ENCODE data around the gene ATG2A.
A peak's percentile ranks its signal among the peaks of the same experiment; 100 is the strongest.

The ATG2A gene

DNA sequence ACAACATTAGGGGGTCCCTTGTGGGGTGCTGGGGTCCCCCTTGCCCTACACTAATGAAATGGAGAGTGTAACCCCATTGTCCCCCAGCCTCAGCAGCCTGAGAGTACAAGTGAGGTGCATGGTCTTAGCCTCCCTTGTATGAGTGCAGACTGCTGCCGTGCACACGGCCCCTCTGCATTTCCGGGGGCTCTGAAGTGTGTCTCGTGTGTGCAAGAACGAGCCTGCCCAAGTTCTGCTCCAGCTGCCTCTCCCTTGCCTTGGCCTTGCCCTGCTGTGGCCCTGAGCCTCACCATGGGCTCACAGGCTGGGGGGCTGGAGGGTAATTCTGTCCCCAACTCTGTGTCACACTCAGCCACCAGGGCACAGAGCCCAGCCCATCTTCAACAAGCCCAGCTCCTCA lies 33.4 kb downstream of the ATG2A start:
- no peak for DNase-seq

DNA sequence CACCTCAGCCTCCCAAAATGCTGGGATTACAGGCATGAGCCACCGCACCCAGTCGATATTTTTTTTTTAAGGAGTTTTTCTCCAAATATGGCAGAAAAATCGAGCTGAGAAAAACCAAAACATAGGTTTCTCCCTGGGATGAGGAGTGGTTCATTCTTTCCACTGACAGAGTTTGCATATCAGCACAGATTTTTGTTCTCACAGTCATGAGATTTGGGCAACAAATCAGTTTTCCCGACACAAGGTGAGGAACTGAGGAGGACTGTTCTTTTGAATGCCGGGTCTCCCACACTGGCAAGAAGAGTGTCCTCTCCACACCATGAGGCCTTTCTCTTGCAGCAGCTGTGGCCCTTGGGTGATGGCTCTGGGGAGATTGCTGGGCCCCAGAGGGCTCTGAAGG lies 34.8 kb downstream of the ATG2A start:
- no peak for DNase-seq

DNA sequence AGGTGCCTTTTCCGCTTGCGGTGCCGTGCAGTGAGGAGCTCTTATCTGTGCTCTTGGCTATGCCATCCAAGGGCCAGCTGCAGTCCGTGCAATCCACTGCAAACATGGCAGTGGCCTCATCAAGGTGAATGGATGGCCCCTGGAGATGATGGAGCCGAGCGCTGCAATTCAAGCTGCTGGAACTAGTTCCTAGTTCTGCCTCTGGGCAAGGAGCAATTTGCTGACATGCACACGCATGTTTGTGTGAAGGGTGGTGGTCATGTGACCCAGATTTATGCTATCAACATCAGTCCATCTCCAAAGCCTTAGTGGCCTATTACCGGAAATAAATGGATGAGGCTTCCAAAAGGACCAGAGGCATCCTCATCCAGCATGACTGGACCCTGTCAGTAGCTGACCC lies 35.5 kb downstream of the ATG2A start:
- DNase-seq: no peak

- DNase-seq: no peak
Measured at GRCh38 chr11:64880240-64881001, 36.6 kb downstream of the ATG2A start.

DNA sequence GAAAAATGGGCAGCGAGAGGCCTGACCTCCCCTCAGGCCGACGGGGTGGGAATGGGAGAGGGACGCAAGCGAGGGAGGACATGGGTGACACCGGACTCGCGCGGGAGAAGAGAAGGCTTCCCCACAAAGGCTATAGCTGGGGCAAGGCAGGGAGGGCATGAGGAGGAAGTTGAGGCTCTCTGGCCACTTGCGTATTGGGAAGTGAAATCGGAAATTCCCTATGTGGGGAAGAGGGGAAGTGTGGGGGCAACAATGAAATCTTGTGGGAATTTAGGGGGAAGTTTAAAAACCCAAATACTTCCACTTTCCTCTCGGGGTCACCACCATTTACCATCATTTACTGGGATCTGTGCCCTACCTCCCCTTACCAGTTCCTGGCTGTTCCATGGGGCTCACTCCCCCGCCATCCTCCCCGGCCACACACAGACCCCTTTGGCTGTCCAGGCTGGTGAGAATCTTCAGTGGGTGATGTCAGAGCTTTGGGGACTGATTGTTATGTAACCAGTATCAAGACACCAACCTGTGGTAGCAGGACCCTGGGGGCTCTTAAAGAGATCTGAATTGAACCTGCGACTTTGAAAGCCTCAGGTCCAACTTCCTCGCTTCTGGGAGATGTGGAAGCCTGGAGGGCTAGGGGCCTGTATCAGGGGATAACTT lies 37.6 kb downstream of the ATG2A start:
- no peak for DNase-seq

- DNase-seq: peak; percentile 99
Measured at GRCh38 chr11:64878494-64879243, 38.3 kb downstream of the ATG2A start, which contains the start of gene EHD1. TSS of gene EHD1 (minus strand) at chr11:64878621. CDS start at chr11:64878464, 157 bp downstream.

DNA sequence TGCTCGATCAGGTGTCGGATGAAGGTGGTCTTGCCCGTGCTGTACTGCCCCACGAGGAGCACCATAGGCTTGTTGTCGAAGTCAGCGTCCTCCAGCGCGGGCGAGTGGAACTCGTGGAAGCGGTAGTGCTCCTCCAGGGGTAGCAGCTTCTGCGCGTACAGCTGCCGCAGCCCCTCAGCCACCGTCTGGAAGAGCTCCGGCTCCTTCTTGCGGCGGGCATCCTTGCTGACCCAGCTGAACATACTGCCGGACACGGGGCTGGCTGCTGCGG lies 38.9 kb downstream of the ATG2A start:
- DNase-seq: no peak

- no peak for DNase-seq
Measured at GRCh38 chr11:64877390-64878222, 39.4 kb downstream of the ATG2A start.

DNA sequence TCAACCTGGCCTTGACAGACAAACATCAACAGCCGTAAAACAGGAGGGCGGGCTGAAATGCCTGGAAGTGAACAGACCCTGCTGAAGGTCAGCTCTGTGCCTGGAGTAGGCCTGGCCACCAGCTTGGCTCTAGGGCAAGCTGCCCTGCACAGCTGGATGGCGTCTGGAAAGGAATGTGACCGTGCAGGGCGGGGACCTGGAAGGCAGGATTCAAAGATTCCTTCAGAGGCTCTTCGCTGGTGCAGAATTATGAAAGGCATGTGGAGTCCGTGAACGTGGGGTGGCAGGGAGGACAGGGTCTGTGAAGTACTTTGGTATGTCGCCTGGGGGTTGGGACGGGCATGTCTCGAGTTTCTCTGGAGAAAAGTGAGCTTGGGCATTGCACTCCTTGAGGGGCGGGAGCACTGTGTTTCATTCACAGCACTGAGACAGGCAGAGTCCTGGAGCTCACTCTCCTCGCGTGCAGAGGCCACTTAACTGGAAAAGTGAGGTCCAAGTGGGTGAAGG lies 40.1 kb downstream of the ATG2A start:
- no peak for DNase-seq

GRCh38 chr11:64876229-64876750 lies 40.7 kb downstream of the ATG2A start:
- DNase-seq: no peak

- DNase-seq: no peak
Measured at GRCh38 chr11:64875369-64876228, 41.4 kb downstream of the ATG2A start.

DNA sequence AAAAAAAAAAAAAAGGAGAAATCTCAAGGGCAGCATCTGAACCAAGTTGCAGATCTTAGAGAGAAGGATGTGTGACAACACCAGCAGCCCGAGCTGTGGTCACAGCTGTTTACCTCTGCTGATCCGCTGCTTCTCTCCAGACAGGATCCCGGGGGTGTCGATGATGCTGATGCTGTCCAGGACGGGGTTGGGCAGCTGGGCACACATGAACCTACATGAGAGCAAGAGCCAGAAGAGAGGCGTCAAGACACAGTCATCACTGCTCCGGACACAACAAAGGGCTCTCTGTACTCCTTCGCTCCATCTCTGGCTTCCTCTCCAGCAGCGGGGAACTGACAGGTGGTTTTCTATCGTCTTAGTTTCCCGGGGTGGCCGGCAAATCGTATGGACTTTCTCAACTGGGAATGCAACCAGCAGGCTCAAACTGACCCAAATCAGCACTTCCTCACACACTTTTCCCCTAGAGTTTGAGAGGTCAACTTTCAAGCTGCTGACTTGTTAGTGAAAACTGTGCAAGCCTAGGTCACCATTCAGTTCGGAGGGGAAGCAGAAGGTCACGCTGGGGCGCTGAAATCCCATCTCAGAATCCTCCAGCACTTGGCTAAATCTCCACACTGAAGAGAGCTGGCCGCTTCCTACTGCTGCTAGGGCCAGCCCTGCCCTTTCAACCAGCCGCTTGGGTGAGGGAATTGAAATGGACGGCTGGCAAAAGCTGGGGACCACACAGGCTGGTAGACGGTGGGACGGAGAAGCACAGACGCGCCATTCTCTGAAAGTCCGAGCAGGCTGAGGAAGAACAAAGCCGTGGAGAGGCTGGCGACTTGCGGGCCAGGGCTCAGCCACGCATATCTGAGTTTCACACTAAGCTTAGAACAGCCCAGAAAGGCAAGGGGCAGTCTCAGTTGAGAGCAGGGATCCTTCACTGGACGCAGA lies 42.4 kb downstream of the ATG2A start:
- no peak for DNase-seq

- DNase-seq: no peak
Measured at GRCh38 chr11:64872790-64873488, 44.1 kb downstream of the ATG2A start.

DNA sequence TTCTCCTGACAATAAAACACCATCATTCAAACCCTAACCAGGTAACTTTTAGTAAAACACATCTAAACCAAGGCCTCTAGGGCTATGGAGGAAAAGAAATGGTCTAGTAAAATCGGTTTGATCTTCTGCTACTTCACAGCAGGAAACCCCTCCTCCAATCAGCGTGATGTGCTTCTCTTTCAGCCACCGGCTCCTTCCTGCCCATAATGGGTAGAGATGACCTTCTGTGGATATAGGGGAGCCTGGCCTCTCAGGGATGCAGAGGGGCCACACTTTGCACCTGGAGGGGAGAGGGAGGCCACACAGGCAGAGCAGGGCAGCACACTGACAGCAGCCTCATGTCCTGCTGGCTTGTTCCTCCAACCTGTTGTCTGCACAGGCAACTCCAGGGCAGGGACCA lies 45.5 kb downstream of the ATG2A start:
- no peak for DNase-seq

DNA sequence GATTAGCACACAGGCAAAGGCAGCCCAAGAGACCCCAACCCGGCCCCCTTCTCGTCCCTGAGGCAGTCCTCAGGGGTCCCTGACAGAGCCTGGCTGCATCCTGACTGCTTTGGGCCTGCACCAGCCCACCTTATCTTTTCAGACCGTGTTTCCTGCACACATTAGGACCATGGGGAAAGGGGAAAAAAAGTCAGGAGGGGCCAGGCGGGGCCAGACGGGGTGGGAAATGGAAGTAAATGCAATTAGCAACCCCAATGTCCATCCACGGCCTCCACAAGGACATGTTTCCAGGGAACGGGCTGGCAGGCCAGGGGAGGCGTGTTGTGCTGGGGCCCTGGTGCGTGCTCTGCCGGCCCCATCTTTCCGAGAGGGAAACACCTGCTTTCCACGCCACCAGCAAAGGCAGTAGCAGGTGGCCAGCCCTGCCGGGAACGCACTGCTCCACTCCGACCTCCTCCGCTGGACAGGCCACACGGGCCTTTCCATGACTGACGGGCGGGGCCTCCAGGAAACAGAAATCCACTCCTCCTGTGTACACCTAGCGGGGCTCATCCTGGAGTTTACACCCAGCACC lies 46.0 kb downstream of the ATG2A start:
- no peak for DNase-seq

GRCh38 chr11:64870176-64870892 lies 46.7 kb downstream of the ATG2A start:
- DNase-seq: no peak

DNA sequence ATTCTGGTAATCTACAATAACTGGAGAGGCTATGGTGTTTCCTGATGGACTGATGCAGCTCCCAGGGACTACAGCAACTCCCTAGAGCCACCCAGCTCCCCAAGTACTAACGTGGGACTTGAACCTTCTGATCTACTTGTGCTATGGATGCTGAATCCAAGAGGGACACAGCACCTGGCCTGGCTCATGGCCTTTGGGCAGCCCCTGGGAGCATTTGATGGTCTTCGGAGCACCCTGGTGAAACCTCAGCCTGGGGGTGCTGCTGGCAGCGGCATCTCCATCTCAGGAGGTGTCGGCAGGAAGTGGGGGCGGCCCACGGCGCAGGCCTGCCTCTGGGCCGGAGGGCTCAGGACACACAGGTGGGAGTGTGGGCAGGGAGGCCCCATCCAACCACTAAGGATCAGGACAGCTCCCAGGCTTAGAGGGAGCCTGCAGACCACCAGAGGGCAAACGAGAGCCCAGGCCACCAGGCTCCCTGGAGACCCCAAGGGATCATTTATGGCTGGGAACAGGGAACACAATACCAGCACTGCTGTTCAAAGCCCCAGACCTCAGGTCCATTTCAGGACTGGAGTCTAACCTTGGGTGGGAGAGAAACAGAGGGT lies 47.3 kb downstream of the ATG2A start:
- DNase-seq: no peak

- peak; percentile 78 for DNase-seq
Measured at GRCh38 chr11:64868904-64869570, 48.0 kb downstream of the ATG2A start.
